GM23248 (cell line): Measurements from ENCODE around the gene MAGEC2. TPM values are rescaled to one million over a fixed set of nuclear protein-coding genes. Genes with fewer than 3 reads are reported as not detected.

Experiments used
- DNase-seq: peaks from one replicate; pipeline ENCODE4 v3.0.0-alpha.2; 2015
- H2AFZ ChIP-seq: fragments of 200-600 bp; sonication (generic); 2 replicates; pipeline ENCODE4 v1.6.1; 2016; ENCODE audit warnings: antibody characterized with exemption
- H3F3A ChIP-seq: fragments of 200-600 bp; sonication (generic); 2 replicates; pipeline ENCODE4 v1.6.1; 2016; ENCODE audit warnings: mild to moderate bottlenecking, antibody characterized with exemption, mixed run types; ENCODE audit not compliant: insufficient read depth
- H3K27ac ChIP-seq: fragments of 200-600 bp; sonication (generic); 2 replicates; pipeline ENCODE4 v1.5.1; 2016; ENCODE audit warnings: mild to moderate bottlenecking
- H3K27me3 ChIP-seq: fragments of 200-600 bp; sonication (generic); replicated peaks from 2 replicates; pipeline ENCODE4 v1.6.1; 2016; ENCODE audit warnings: mild to moderate bottlenecking; ENCODE audit not compliant: insufficient read depth
- H3K36me3 ChIP-seq: fragments of 200-600 bp; sonication (generic); 2 replicates; pipeline ENCODE4 v1.6.1; 2016; ENCODE audit warnings: low read depth, mild to moderate bottlenecking
- H3K4me1 ChIP-seq: fragments of 200-600 bp; sonication (generic); 2 replicates; pipeline ENCODE4 v1.6.1; 2016; ENCODE audit warnings: mild to moderate bottlenecking; ENCODE audit not compliant: insufficient read depth
- H3K4me2 ChIP-seq: fragments of 200-600 bp; sonication (generic); one replicate; pipeline ENCODE4 v1.6.1; 2016; ENCODE audit warnings: mild to moderate bottlenecking; ENCODE audit not compliant: unreplicated experiment
- H3K4me3 ChIP-seq: fragments of 200-600 bp; sonication (generic); 2 replicates; pipeline ENCODE4 v1.5.1; 2016; ENCODE audit warnings: mild to moderate bottlenecking
- H3K79me2 ChIP-seq: fragments of 200-600 bp; sonication (generic); 2 replicates; pipeline ENCODE4 v1.6.1; 2016; ENCODE audit warnings: mild to moderate bottlenecking; ENCODE audit not compliant: insufficient read depth
- H3K9ac ChIP-seq: fragments of 200-600 bp; sonication (generic); 2 replicates; pipeline ENCODE4 v1.6.1; 2016; ENCODE audit warnings: mild to moderate bottlenecking
- H3K9me2 ChIP-seq: fragments of 200-600 bp; sonication (generic); 2 replicates; pipeline ENCODE4 v1.6.1; 2016; ENCODE audit warnings: mixed run types, mild to moderate bottlenecking, moderate library complexity; ENCODE audit not compliant: insufficient read depth
- H3K9me3 ChIP-seq: fragments of 200-600 bp; sonication (generic); one replicate; pipeline ENCODE4 v1.6.1; 2017; ENCODE audit warnings: low read depth
- H4K20me1 ChIP-seq: fragments of 200-600 bp; sonication (generic); 2 replicates; pipeline ENCODE4 v1.6.0; 2016; ENCODE audit not compliant: insufficient read depth
- EZH2 ChIP-seq: fragments of 200-600 bp; sonication (generic); IDR thresholded peaks from 2 replicates; pipeline ENCODE4 v1.6.1; 2018; ENCODE audit warnings: antibody characterized with exemption, mild to moderate bottlenecking; ENCODE audit not compliant: insufficient read depth, poor library complexity, severe bottlenecking
- EZH2phosphoT487 ChIP-seq: fragments of 200-600 bp; sonication (generic); IDR thresholded peaks from 2 replicates; pipeline ENCODE4 v1.6.1; 2018; ENCODE audit warnings: antibody characterized with exemption, moderate library complexity, mild to moderate bottlenecking, low read depth; ENCODE audit not compliant: insufficient read depth
- WGBS, 2 experiments: methylation state at CpG; one replicate each; pipeline ENCODE4 v1.1.6; 2015 to 2017; ENCODE audit warnings: low lambda C conversion rate in 2 of 2, low coverage in 1 of 2; ENCODE audit errors: missing lambda C conversion rate in 2 of 2; 5-methylcytosine and 5-hydroxymethylcytosine counted together
- in situ Hi-C: fragments of 300-500 bp; cut with MboI; formaldehyde crosslinking; loops from 2 replicates; pipeline ENCODE4 v1.15.0; 2020
- polyA plus RNA-seq: library from polyadenylated mRNA; unstranded; fragments of >200 nt; fragmentation: Nextera tagmentation; extraction: Ambion mirVana; gene quantifications from 2 replicates; pipeline ENCODE4 v1.2.1, GENCODE V29; 2016
- total RNA-seq: library from RNA; depleted of rRNA; stranded (reverse); fragments of >200 nt; shearing (Covaris generic); gene quantifications from 2 replicates; pipeline ENCODE4 v1.2.3, GENCODE V29; 2014

Gene MAGEC2
- total and polyA plus RNA-seq, 2 experiments from 2014 or later: 0.15 TPM; not detected in 1

DNA sequence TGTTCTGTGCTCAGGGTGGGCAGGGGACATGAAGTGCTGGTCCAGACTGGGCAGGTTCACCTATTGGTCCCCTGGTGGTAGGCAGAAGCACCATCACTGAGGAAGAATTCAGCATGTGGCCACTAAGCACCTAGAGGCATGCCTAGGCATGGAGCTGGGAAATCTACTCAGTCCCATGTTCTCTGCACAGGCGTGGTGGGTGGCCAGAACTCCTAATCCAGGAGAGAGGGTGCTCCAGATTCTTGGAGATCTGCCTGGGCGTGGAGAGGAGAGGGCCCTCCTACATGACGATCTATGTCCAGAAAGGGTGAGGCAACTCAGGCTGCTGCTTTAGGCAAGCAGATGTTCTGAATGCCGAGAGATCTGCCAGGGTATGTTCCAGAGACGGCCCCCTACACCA, 44.6 kb upstream of the MAGEC2 start:
- Histone ChIP-seq H3K9me3 (no peaks in the 10 kb centered on the region), H3K9ac (no peak overlapping the region), H3K27me3 (no peaks in the 10 kb centered on the region), H3K36me3 (no peaks in the 10 kb centered on the region), H3K27ac (no peak overlapping the region), H2AFZ (no peak overlapping the region), H3F3A (no peaks in the 10 kb centered on the region), H3K4me1 (no peaks in the 10 kb centered on the region), H3K9me2 (no peaks in the 10 kb centered on the region), H4K20me1 (no peaks in the 10 kb centered on the region), H3K4me2 (no peak overlapping the region), H3K4me3 (no peak overlapping the region), H3K79me2 (no peaks in the 10 kb centered on the region)
- no peak for DNase-seq
- WGBS, 2 experiments: 5 to 12% methylated on average over 3 to 5 of the region's 5 CpGs
- in situ Hi-C loops: no loop called here
- TF ChIP-seq EZH2phosphoT487 (no peak), EZH2 (no peak)

DNA sequence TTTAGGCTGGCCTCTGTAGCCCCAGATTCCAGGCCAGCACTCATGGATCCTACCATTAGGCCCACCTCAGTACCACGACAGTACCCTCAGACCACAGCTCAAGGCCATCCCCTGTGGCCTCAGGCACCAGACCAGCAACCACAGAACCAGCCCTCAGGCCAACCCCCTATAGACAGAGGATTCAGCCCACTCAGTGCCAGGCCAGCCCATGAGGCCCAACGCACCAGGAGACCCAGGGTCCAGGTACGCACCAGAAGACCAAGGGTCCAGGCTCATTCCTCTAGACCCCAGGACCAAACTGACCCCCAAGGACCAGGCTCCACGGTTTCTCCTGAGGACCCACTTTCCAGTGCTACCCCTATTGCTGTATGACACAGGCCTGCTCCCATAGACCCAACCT, 39.5 kb upstream of the MAGEC2 start:
- 20 to 80% methylated on average over 1 to 2 of the region's 4 CpGs for WGBS, 2 experiments
- no peaks in the 10 kb centered on the region for H3K36me3 ChIP-seq
- H3K9ac ChIP-seq: no peak overlapping the region
- H3K27me3 ChIP-seq: no peaks in the 10 kb centered on the region
- no peaks in the 10 kb centered on the region for H3F3A ChIP-seq
- H4K20me1 ChIP-seq: no peaks in the 10 kb centered on the region
- no peak overlapping the region for H2AFZ ChIP-seq
- H3K4me3 ChIP-seq: no peak overlapping the region
- H3K79me2 ChIP-seq: no peaks in the 10 kb centered on the region
- H3K9me2 ChIP-seq: no peaks in the 10 kb centered on the region
- TF ChIP-seq EZH2: no peak
- no peak for TF ChIP-seq EZH2phosphoT487
- no peaks in the 10 kb centered on the region for H3K9me3 ChIP-seq
- in situ Hi-C loops: no loop called here
- H3K27ac ChIP-seq: no peak overlapping the region
- H3K4me1 ChIP-seq: no peaks in the 10 kb centered on the region
- no peak overlapping the region for H3K4me2 ChIP-seq
- DNase-seq: no peak

DNA sequence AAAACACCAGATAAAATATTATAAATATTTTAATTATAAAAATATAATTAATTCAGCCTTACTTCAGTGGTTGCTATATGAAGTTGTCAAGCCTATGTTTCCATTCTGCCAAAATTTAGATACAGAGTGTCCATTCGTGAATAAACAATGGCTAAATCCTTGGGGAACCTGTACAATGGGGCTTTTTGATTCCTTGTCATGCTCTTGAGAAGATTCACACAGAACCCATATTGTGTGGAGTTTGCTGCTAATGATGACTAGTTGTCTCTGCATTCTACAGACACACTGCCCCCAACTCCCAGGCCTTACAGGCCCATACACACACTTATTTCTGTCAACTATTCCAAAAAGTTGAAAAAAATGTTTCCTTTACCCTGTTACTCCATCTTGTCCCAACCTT, 33.4 kb upstream of the MAGEC2 start:
- in situ Hi-C loops: no loop called here
- TF ChIP-seq EZH2: no peak
- TF ChIP-seq EZH2phosphoT487: no peak
- H3F3A ChIP-seq: no peaks in the 10 kb centered on the region
- no peaks in the 10 kb centered on the region for H3K9me3 ChIP-seq
- H3K9ac ChIP-seq: no peak overlapping the region
- H3K27ac ChIP-seq: no peak overlapping the region
- no peaks in the 10 kb centered on the region for H4K20me1 ChIP-seq
- no peaks in the 10 kb centered on the region for H3K27me3 ChIP-seq
- no peaks in the 10 kb centered on the region for H3K36me3 ChIP-seq
- no peaks in the 10 kb centered on the region for H3K4me1 ChIP-seq
- no peak overlapping the region for H3K4me3 ChIP-seq
- no peak for DNase-seq
- H2AFZ ChIP-seq: no peak overlapping the region
- H3K4me2 ChIP-seq: no peak overlapping the region
- no peaks in the 10 kb centered on the region for H3K9me2 ChIP-seq
- WGBS, 2 experiments: 0 to 9% methylated on average over 1 of the region's 1 CpG
- no peaks in the 10 kb centered on the region for H3K79me2 ChIP-seq

DNA sequence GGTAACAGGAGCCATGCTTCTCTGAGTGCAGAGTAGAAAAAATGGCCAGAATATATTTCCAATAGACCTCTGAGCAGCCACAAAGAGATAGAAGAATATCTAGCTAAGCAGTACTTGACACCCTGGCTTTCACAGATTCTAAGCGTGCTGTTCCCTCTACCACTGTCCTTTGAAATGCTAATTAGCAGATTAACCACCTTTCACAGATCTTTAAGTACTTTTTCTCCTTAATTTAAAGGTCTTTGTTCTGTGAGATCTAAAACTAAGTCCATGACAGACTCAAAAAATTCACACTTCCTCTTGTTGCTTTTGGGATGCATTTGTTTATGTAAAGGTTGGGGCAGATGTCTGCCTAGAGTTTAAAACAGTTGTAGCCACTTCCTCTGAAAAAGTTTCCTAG, 28.3 kb upstream of the MAGEC2 start:
- DNase-seq: no peak
- Histone ChIP-seq H3K9ac (no peak overlapping the region), H3K9me3 (no peaks in the 10 kb centered on the region), H3K36me3 (no peaks in the 10 kb centered on the region), H3K4me2 (no peak overlapping the region), H3K9me2 (no peaks in the 10 kb centered on the region), H3F3A (no peaks in the 10 kb centered on the region), H2AFZ (no peak overlapping the region), H4K20me1 (no peaks in the 10 kb centered on the region), H3K4me3 (no peak overlapping the region), H3K27ac (no peak overlapping the region), H3K4me1 (no peaks in the 10 kb centered on the region), H3K79me2 (no peaks in the 10 kb centered on the region), H3K27me3 (no peaks in the 10 kb centered on the region)
- no peak for TF ChIP-seq EZH2phosphoT487
- in situ Hi-C loops: no loop called here
- WGBS, 2 experiments: 24 to 31% methylated on average over 1 of the region's 1 CpG

DNA sequence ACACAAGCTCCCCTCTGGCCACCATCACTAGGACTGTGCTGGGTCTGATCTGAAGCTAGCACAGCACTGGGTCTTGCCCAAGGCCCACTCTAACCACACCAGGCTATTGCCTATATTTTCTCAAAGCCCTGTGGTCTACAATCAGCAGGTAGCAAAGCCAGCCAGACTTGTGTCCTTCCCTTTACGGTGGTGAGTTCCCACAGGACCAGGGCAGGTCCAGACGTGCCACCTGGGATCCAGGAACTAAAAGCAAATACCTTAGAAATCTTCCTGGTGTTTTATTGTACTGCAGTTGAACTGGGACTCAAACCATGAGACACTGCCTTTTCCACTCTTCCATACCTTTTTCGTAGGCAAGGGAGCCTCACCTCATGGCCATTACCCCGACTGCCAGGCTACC, 9.0 kb upstream of the MAGEC2 start:
- no peaks in the 10 kb centered on the region for H3K4me1 ChIP-seq
- no peak for TF ChIP-seq EZH2phosphoT487
- TF ChIP-seq EZH2: no peak
- no peak overlapping the region for H3K9ac ChIP-seq
- H3K36me3 ChIP-seq: no peaks in the 10 kb centered on the region
- no peak for DNase-seq
- no peaks in the 10 kb centered on the region for H4K20me1 ChIP-seq
- no peaks in the 10 kb centered on the region for H3K9me2 ChIP-seq
- in situ Hi-C loops: no loop called here
- no peaks in the 10 kb centered on the region for H3F3A ChIP-seq
- no peak overlapping the region for H3K4me3 ChIP-seq
- no peak overlapping the region for H3K27ac ChIP-seq
- no peaks in the 10 kb centered on the region for H3K27me3 ChIP-seq
- WGBS, 2 experiments: 13 to 21% methylated on average over 4 of the region's 4 CpGs
- no peak overlapping the region for H2AFZ ChIP-seq
- no peaks in the 10 kb centered on the region for H3K9me3 ChIP-seq
- H3K4me2 ChIP-seq: no peak overlapping the region
- H3K79me2 ChIP-seq: no peaks in the 10 kb centered on the region
